Neuronal stem cell (in vitro differentiated cells): Measurements from ENCODE around the gene POM121.
"Not testable (repeated sequence)": the region's sequence is repeated elsewhere in the genome, so short reads cannot be mapped to it uniquely, and the experiment has no call there.

Experiments
- DNase-seq: peaks from one replicate; pipeline ENCODE4 v3.0.0-alpha.2; 2013; ENCODE audit warnings: low spot score
- H2AFZ ChIP-seq: one replicate; pipeline ENCODE4 v1.6.1; 2013; ENCODE audit warnings: mild to moderate bottlenecking, low read length, inconsistent platforms
- H2AK5ac ChIP-seq: 2 replicates; pipeline ENCODE4 v1.6.1; 2013; ENCODE audit warnings: low read depth, mild to moderate bottlenecking, inconsistent platforms, low read length, moderate library complexity, mixed read lengths
- H2BK120ac ChIP-seq: 2 replicates; pipeline ENCODE4 v1.6.1; 2013; ENCODE audit warnings: low read depth, mild to moderate bottlenecking, inconsistent platforms, low read length, moderate library complexity, mixed read lengths
- H2BK12ac ChIP-seq: one replicate; pipeline ENCODE4 v1.6.1; 2013; ENCODE audit warnings: low read length, inconsistent platforms
- H2BK15ac ChIP-seq: 2 replicates; pipeline ENCODE4 v1.6.1; 2013; ENCODE audit warnings: mild to moderate bottlenecking, low read length, inconsistent platforms, mixed read lengths
- H2BK5ac ChIP-seq: one replicate; pipeline ENCODE4 v1.6.1; 2013; ENCODE audit warnings: inconsistent platforms, mild to moderate bottlenecking, low read length, moderate library complexity
- H3K14ac ChIP-seq: one replicate; pipeline ENCODE4 v1.6.1; 2013; ENCODE audit warnings: low read length, inconsistent platforms
- H3K18ac ChIP-seq: 2 replicates; pipeline ENCODE4 v1.6.1; 2013; ENCODE audit warnings: low read length, inconsistent platforms
- H3K23ac ChIP-seq: 2 replicates; pipeline ENCODE4 v1.6.1; 2013; ENCODE audit warnings: low read depth, mild to moderate bottlenecking, mixed read lengths, low read length, inconsistent platforms; ENCODE audit not compliant: poor library complexity
- H3K27ac ChIP-seq: replicated peaks from 3 replicates; pipeline ENCODE4 v1.5.1; 2013; ENCODE audit warnings: low read length, inconsistent platforms
- H3K27me3 ChIP-seq, 3 experiments: 2 replicates each; pipeline ENCODE4 v1.6.1; 2013; ENCODE audit warnings: low read length in 3 of 3, mild to moderate bottlenecking in 2 of 3, inconsistent platforms in 1 of 3, low read depth in 1 of 3, mixed read lengths in 1 of 3, moderate library complexity in 1 of 3; ENCODE audit not compliant: control insufficient read depth in 3 of 3, insufficient read depth in 3 of 3
- H3K36me3 ChIP-seq, 2 donors: replicated peaks in 1 of 2; 2 replicates each; pipeline ENCODE4 v1.6.1; 2013; ENCODE audit warnings: low read length in 2 of 2; ENCODE audit not compliant: control insufficient read depth in 2 of 2, insufficient read depth in 2 of 2
- H3K4ac ChIP-seq: 2 replicates; pipeline ENCODE4 v1.6.1; 2013; ENCODE audit warnings: inconsistent platforms, mild to moderate bottlenecking, low read length, moderate library complexity
- H3K4me1 ChIP-seq, 2 donors: 1 replicate in 1 of 2; 2 replicates in 1 of 2; pipeline ENCODE4 v1.6.1; 2013; ENCODE audit warnings: low read length in 2 of 2, low read depth in 1 of 2; ENCODE audit not compliant: control insufficient read depth in 2 of 2, insufficient read depth in 1 of 2
- H3K4me2 ChIP-seq: one replicate; pipeline ENCODE4 v1.6.1; 2013; ENCODE audit warnings: mild to moderate bottlenecking, low read length, inconsistent platforms; ENCODE audit not compliant: insufficient read depth, poor library complexity, severe bottlenecking
- H3K4me3 ChIP-seq, 2 donors: 2 replicates each; pipeline ENCODE4 v1.5.1; 2013; ENCODE audit warnings: low read length in 2 of 2, mild to moderate bottlenecking in 2 of 2, inconsistent platforms in 1 of 2, moderate library complexity in 1 of 2
- H3K79me1 ChIP-seq: one replicate; pipeline ENCODE4 v1.6.1; 2013; ENCODE audit warnings: low read depth, mild to moderate bottlenecking, inconsistent platforms, low read length, moderate library complexity
- H3K9ac ChIP-seq: one replicate; pipeline ENCODE4 v1.6.1; 2013; ENCODE audit warnings: mild to moderate bottlenecking, low read depth, low read length, inconsistent platforms; ENCODE audit not compliant: poor library complexity
- H3K9me3 ChIP-seq, 2 donors: replicated peaks in 1 of 2; 2 replicates each; pipeline versions ENCODE3 to v1.6.1; 2013; ENCODE audit warnings: low read length in 2 of 2, mild to moderate bottlenecking in 2 of 2, inconsistent platforms in 1 of 2, low read depth in 1 of 2, mixed read lengths in 1 of 2, moderate library complexity in 1 of 2; ENCODE audit not compliant: control insufficient read depth in 2 of 2, insufficient read depth in 1 of 2
- H4K8ac ChIP-seq: one replicate; pipeline ENCODE4 v1.6.1; 2013; ENCODE audit warnings: low read depth, mild to moderate bottlenecking, inconsistent platforms, low read length, moderate library complexity
- H4K91ac ChIP-seq: one replicate; pipeline ENCODE4 v1.6.1; 2013; ENCODE audit warnings: low read length, low read depth, mild to moderate bottlenecking, inconsistent platforms; ENCODE audit not compliant: poor library complexity
- WGBS, 2 donors: extraction: QIAGEN DNeasy Blood & Tissue Kit; methylation state at CpG; one replicate each; pipeline ENCODE4 v1.1.7; 2013; ENCODE audit warnings: missing lambda C conversion rate in 2 of 2, mixed read lengths in 1 of 2; ENCODE audit not compliant: insufficient read length in 2 of 2, insufficient replicate concordance in 1 of 2; ENCODE audit errors: extremely low coverage in 2 of 2; 5-methylcytosine and 5-hydroxymethylcytosine counted together

POM121 gene

DNA sequence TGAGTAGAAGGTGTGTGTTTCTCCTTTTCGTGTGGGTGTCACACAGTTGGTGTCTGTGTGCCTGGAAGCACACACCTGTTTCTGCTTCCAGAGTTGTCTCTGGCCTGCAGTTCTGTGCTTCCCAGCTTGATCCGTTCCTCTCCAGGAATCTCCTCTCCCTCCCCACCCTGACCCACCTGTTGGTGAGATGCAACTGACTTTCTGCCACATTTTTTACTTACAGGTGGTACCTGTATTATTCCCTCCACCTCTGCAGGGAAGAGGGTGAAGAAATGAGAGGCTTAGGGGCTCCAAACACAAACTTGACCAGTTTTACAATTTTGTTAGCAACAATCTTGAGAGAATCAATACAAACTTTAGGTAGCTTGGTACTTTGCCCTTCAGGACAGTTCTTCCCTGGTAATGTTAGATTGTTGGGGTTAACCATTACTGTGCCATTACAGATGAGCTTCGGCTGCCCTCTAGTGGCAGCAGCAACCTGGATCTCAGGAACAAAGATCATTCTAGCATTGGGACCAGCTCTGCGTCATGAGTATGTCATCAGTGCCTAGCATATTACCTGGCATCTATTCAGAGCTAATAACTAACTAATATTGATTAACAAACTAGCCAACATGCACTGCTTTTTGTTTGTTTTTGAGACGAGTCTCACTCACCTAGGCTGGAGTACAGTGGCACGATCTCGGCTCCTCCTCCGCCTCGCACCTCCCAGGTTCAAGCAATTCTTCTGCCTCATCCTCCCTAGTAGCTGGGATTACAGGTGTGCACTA, 10.0 kb upstream of the POM121 start:
- not testable (repeated sequence) for H3K9ac ChIP-seq, H2AFZ ChIP-seq, H3K9me3 ChIP-seq, H4K91ac ChIP-seq, H2AK5ac ChIP-seq, H2BK12ac ChIP-seq, H3K23ac ChIP-seq, H3K79me1 ChIP-seq, H4K8ac ChIP-seq, H2BK15ac ChIP-seq, H3K18ac ChIP-seq, H3K4me3 ChIP-seq, H3K27ac ChIP-seq, H3K27me3 ChIP-seq, H2BK5ac ChIP-seq, DNase-seq, H3K4ac ChIP-seq, H3K4me2 ChIP-seq, H3K14ac ChIP-seq, H2BK120ac ChIP-seq
- peaks cover 0 to 12% of the 10 kb centered on the region in 2 donors for H3K4me1 ChIP-seq
- peaks cover 9 to 22% of the 10 kb centered on the region in 2 donors for H3K36me3 ChIP-seq
- WGBS, 2 donors = no CpG with 5 or more reads among the region's 9 CpGs

DNA sequence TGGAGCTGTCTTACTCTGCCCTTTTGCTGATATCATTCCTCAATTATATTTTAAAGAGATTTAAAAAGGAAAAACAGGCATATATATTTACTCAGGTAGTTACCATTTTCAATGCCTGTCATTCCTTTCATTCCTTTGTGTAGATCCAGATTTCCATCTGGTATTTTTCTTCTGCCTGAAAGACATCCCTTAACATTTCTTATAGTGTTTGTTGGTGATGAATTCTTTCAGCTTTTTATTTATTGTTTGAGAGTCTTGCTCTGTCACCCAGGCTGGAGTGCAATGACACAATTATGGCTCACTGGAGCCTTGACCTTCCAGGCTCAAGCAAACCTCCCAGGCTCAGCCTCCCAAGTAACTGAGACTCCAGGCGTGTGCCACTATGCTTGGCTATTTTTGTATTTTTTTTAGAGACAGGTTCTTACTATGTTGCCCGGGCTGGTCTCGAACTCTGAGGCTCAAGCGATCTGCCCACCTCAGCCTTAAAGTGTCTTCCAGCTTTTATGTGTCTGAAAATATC, 5.6 kb upstream of the POM121 start:
- H3K4ac ChIP-seq = no peak overlapping the region
- H2AFZ ChIP-seq = no peak overlapping the region

DNA sequence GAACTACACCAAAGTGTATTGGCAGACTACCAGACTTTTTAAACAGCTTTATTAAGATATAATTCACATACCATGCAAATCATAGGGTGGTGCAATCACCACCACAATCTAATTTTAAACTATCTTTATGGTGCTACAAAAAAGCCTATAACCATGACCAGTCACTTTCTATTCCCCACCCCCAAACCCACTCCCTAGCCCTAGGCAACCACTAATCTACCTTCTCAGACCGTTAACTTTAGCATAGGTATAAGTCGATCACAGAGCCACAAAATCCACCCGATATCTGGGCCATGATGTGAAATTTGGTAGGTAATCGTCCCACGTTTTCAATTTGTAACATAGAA, 536 bp upstream of the POM121 start:
- H2BK5ac ChIP-seq = no peak overlapping the region
- no peak overlapping the region for H3K9ac ChIP-seq
- no CpG with 5 or more reads among the region's 5 CpGs for WGBS, 2 donors
- DNase-seq = no peak
- H3K4ac ChIP-seq = no peak overlapping the region
- H3K27ac ChIP-seq = peak overlapping the region; percentile 77
- no peak overlapping the region for H2BK15ac ChIP-seq
- no peak overlapping the region for H3K23ac ChIP-seq
- no peak overlapping the region for H3K14ac ChIP-seq
- H2BK12ac ChIP-seq = no peak overlapping the region
- H2BK120ac ChIP-seq = no peak overlapping the region
- peak overlapping the region; percentile 96 to 98 for H3K4me3 ChIP-seq
- H3K79me1 ChIP-seq = peaks cover 4% of the 10 kb centered on the region
- H3K4me1 ChIP-seq = peaks cover 3 to 4% of the 10 kb centered on the region in 2 donors
- no peak overlapping the region for H4K8ac ChIP-seq
- peak overlapping the region; percentile 93 for H2AFZ ChIP-seq
- H3K9me3 ChIP-seq = no peaks in the 10 kb centered on the region
- H3K36me3 ChIP-seq = peaks cover 16 to 48% of the 10 kb centered on the region in 2 donors
- no peaks in the 10 kb centered on the region for H3K27me3 ChIP-seq
- H3K18ac ChIP-seq = no peak overlapping the region
- no peak overlapping the region for H2AK5ac ChIP-seq
- peak overlapping the region; percentile 77 for H3K4me2 ChIP-seq
- no peak overlapping the region for H4K91ac ChIP-seq

More for the DNA sequence above, 5.6 kb upstream of the POM121 start:
- H4K8ac ChIP-seq = no peak overlapping the region
- H3K4me3 ChIP-seq = no peak overlapping the region
- no peak overlapping the region for H3K27ac ChIP-seq
- no peak overlapping the region for H2BK120ac ChIP-seq
- no peak overlapping the region for H2BK5ac ChIP-seq
- no peaks in the 10 kb centered on the region for H3K9me3 ChIP-seq
- no peak overlapping the region for H2BK12ac ChIP-seq
- H3K36me3 ChIP-seq = peaks cover 2 to 19% of the 10 kb centered on the region in 2 donors
- DNase-seq = no peak
- H3K14ac ChIP-seq = no peak overlapping the region
- no peak overlapping the region for H4K91ac ChIP-seq
- H3K4me1 ChIP-seq = peaks cover 0 to 12% of the 10 kb centered on the region in 2 donors
- no peak overlapping the region for H2BK15ac ChIP-seq
- no peaks in the 10 kb centered on the region for H3K27me3 ChIP-seq
- no peak overlapping the region for H2AK5ac ChIP-seq
- no peak overlapping the region for H3K9ac ChIP-seq
- no peak overlapping the region for H3K18ac ChIP-seq
- peaks cover 4% of the 10 kb centered on the region for H3K79me1 ChIP-seq
- H3K4me2 ChIP-seq = no peak overlapping the region
- WGBS, 2 donors = no CpG with 5 or more reads among the region's 4 CpGs
- H3K23ac ChIP-seq = no peak overlapping the region

DNA sequence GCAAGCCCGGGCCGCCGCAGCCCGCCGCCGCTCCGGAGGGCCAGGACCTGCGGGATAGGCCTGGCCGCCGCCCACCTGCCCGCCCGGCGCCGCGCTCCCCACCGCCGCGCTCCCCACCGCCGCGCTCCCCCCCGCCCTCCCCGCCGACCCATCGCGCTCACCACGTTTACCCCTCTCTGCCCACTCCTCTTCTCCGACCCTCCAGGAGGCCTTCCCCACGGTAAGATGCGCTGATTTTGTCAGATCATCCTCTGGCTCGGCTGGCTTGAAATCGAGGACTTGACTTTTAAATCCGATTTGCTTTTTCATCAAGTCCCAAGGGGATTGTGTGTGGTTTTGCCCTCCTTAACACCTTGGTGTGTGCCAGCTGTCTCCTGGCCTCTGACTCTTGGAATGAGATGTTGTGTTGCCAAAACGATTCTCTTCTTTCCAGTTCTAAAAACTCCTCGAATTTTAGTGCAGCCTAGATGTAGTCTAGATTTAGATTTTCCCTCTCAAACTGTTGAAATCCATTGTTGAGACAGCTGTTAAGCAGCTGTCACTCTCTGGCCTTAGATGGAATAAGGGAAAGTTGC, 738 bp downstream of the POM121 start:
- no CpG with 5 or more reads among the region's 35 CpGs for WGBS, 2 donors
- peak overlapping the region; percentile 96 to 98 for H3K4me3 ChIP-seq
- H2BK5ac ChIP-seq = peak overlapping the region; percentile 39
- no peak overlapping the region for H2BK120ac ChIP-seq
- peak overlapping the region; percentile 93 for H2AFZ ChIP-seq
- no peak overlapping the region for H4K8ac ChIP-seq
- H2BK12ac ChIP-seq = no peak overlapping the region
- H3K27ac ChIP-seq = no peak overlapping the region
- peaks cover 22 to 57% of the 10 kb centered on the region in 2 donors for H3K36me3 ChIP-seq
- no peaks in the 10 kb centered on the region for H3K27me3 ChIP-seq
- peaks cover 3 to 4% of the 10 kb centered on the region in 2 donors for H3K4me1 ChIP-seq
- H4K91ac ChIP-seq = no peak overlapping the region
- H3K18ac ChIP-seq = no peak overlapping the region
- peak overlapping the region; percentile 93 for H3K9ac ChIP-seq
- DNase-seq = no peak
- peaks cover 4% of the 10 kb centered on the region for H3K79me1 ChIP-seq
- no peaks in the 10 kb centered on the region for H3K9me3 ChIP-seq
- peak overlapping the region; percentile 69 for H3K4me2 ChIP-seq
- no peak overlapping the region for H3K23ac ChIP-seq
- no peak overlapping the region for H3K4ac ChIP-seq
- H2BK15ac ChIP-seq = no peak overlapping the region
- H2AK5ac ChIP-seq = no peak overlapping the region
- H3K14ac ChIP-seq = no peak overlapping the region
